H9 (cell line): ENCODE measurements around the gene RHOJ. TPM values are rescaled to one million over a fixed set of nuclear protein-coding genes. Genes with fewer than 3 reads are reported as not detected.

Source experiments
- DNase-seq: peaks from one replicate; pipeline ENCODE4 v3.0.0-alpha.2; 2017
- H2AFZ ChIP-seq: one replicate; pipeline ENCODE4 v1.6.1; 2013; ENCODE audit warnings: mild to moderate bottlenecking, low read length, control low read depth, moderate library complexity
- H2AK5ac ChIP-seq: 2 replicates; pipeline ENCODE4 v1.6.1; 2013; ENCODE audit warnings: low read length, control low read depth, mixed read lengths; ENCODE audit not compliant: insufficient read length
- H2BK120ac ChIP-seq: one replicate; pipeline ENCODE4 v1.6.1; 2013; ENCODE audit warnings: low read depth, mild to moderate bottlenecking, low read length, control low read depth, inconsistent platforms; ENCODE audit not compliant: poor library complexity, severe bottlenecking
- H2BK12ac ChIP-seq: 2 replicates; pipeline ENCODE4 v1.6.1; 2013; ENCODE audit warnings: low read length, control low read depth, mixed read lengths, low read depth; ENCODE audit not compliant: insufficient read length
- H2BK15ac ChIP-seq: 2 replicates; pipeline ENCODE4 v1.6.1; 2013; ENCODE audit warnings: low read depth, low read length, control low read depth
- H2BK20ac ChIP-seq: one replicate; pipeline ENCODE4 v1.6.1; 2013; ENCODE audit warnings: low read depth, mild to moderate bottlenecking, low read length, control low read depth, inconsistent platforms; ENCODE audit not compliant: poor library complexity, severe bottlenecking
- H2BK5ac ChIP-seq: 2 replicates; pipeline ENCODE4 v1.6.1; 2013; ENCODE audit warnings: low read length, control low read depth, mixed read lengths; ENCODE audit not compliant: insufficient read length
- H3K14ac ChIP-seq: 2 replicates; pipeline ENCODE4 v1.6.1; 2013; ENCODE audit warnings: low read length, control low read depth; ENCODE audit not compliant: insufficient read depth
- H3K18ac ChIP-seq: 2 replicates; pipeline ENCODE4 v1.6.1; 2013; ENCODE audit warnings: low read depth, mild to moderate bottlenecking, mixed read lengths, low read length, control low read depth; ENCODE audit not compliant: insufficient read length
- H3K23ac ChIP-seq: 2 replicates; pipeline ENCODE4 v1.6.1; 2013; ENCODE audit warnings: low read length, control low read depth, mixed read lengths, low read depth; ENCODE audit not compliant: insufficient read length
- H3K23me2 ChIP-seq: 2 replicates; pipeline ENCODE4 v1.6.1; 2013; ENCODE audit warnings: low read depth, mild to moderate bottlenecking, mixed read lengths, low read length, control low read depth; ENCODE audit not compliant: insufficient read length, poor library complexity, severe bottlenecking
- H3K27ac ChIP-seq: 2 replicates; pipeline ENCODE4 v1.5.1; 2013; ENCODE audit warnings: low read length, control low read depth, mixed read lengths, low read depth; ENCODE audit not compliant: insufficient read length
- H3K27me3 ChIP-seq: 2 replicates; pipeline ENCODE4 v1.6.1; 2013; ENCODE audit warnings: low read length, control low read depth, inconsistent platforms; ENCODE audit not compliant: insufficient read depth
- H3K4ac ChIP-seq: 2 replicates; pipeline ENCODE4 v1.6.1; 2013; ENCODE audit warnings: low read depth, mild to moderate bottlenecking, control low read depth, inconsistent platforms, low read length, moderate library complexity
- H3K4me1 ChIP-seq: 2 replicates; pipeline ENCODE4 v1.6.1; 2013; ENCODE audit warnings: low read length, control low read depth, inconsistent platforms; ENCODE audit not compliant: insufficient read depth
- H3K4me2 ChIP-seq: 2 replicates; pipeline ENCODE4 v1.6.1; 2013; ENCODE audit warnings: low read length, control low read depth, mixed read lengths; ENCODE audit not compliant: insufficient read length, insufficient read depth
- H3K56ac ChIP-seq: 2 replicates; pipeline ENCODE4 v1.6.1; 2013; ENCODE audit warnings: low read depth, mild to moderate bottlenecking, mixed read lengths, low read length, control low read depth; ENCODE audit not compliant: insufficient read length
- H3K79me1 ChIP-seq: 2 replicates; pipeline ENCODE4 v1.6.1; 2013; ENCODE audit warnings: low read depth, mild to moderate bottlenecking, moderate library complexity, low read length, control low read depth, inconsistent platforms; ENCODE audit not compliant: insufficient read depth, poor library complexity, severe bottlenecking
- H3K79me2 ChIP-seq: 2 replicates; pipeline ENCODE4 v1.6.1; 2013; ENCODE audit warnings: low read length, control low read depth, inconsistent platforms; ENCODE audit not compliant: insufficient read depth
- H3K9ac ChIP-seq: 2 replicates; pipeline ENCODE4 v1.6.1; 2013; ENCODE audit warnings: low read length, control low read depth, mixed read lengths; ENCODE audit not compliant: insufficient read length; ENCODE audit errors: extremely low read depth
- H3K9me3 ChIP-seq: one replicate; pipeline ENCODE4 v1.6.1; 2013; ENCODE audit warnings: low read depth, low read length, inconsistent platforms; ENCODE audit not compliant: control insufficient read depth
- H3T11ph ChIP-seq: one replicate; pipeline ENCODE4 v1.6.1; 2013; ENCODE audit warnings: mild to moderate bottlenecking, low read length, control low read depth, inconsistent platforms
- H4K20me1 ChIP-seq: one replicate; pipeline ENCODE4 v1.6.1; 2013; ENCODE audit not compliant: control insufficient read depth, insufficient read length, insufficient read depth
- H4K5ac ChIP-seq: 2 replicates; pipeline ENCODE4 v1.6.1; 2013; ENCODE audit warnings: low read depth, mild to moderate bottlenecking, mixed read lengths, low read length, control low read depth; ENCODE audit not compliant: insufficient read length
- H4K8ac ChIP-seq: replicated peaks from 2 replicates; pipeline ENCODE4 v1.6.1; 2013; ENCODE audit warnings: low read length, control low read depth, mixed read lengths, low read depth; ENCODE audit not compliant: insufficient read length
- H4K91ac ChIP-seq: 2 replicates; pipeline ENCODE4 v1.6.1; 2013; ENCODE audit warnings: low read depth, mild to moderate bottlenecking, moderate library complexity, mixed read lengths, low read length, control low read depth; ENCODE audit not compliant: insufficient read length
- H3K27ac Mint-ChIP-seq, 3 experiments: 2 replicates in 2 of 3; 3 replicates in 1 of 3; pipeline ENCODE4 v1.8.0; 2020 to 2021; ENCODE audit warnings: mixed read lengths in 3 of 3, mild to moderate bottlenecking in 1 of 3, moderate library complexity in 1 of 3
- H3K27me3 Mint-ChIP-seq: 2 replicates; pipeline ENCODE4 v1.8.0; 2021; ENCODE audit warnings: low read depth, mild to moderate bottlenecking, moderate library complexity, mixed read lengths
- H3K36me3 Mint-ChIP-seq, 3 experiments: 2 replicates in 2 of 3; 3 replicates in 1 of 3; pipeline ENCODE4 v1.8.0; 2020 to 2021; ENCODE audit warnings: low read depth in 3 of 3, mixed read lengths in 3 of 3; ENCODE audit not compliant: insufficient read depth in 1 of 3
- H3K4me1 Mint-ChIP-seq, 2 experiments: 2 replicates each; pipeline ENCODE4 v1.8.0; 2020; ENCODE audit warnings: mixed read lengths in 2 of 2
- H3K4me3 Mint-ChIP-seq, 2 experiments: 2 replicates in 1 of 2; 3 replicates in 1 of 2; pipeline ENCODE4 v1.8.0; 2020 to 2021; ENCODE audit warnings: mild to moderate bottlenecking in 2 of 2, mixed read lengths in 2 of 2, moderate library complexity in 1 of 2
- H3K9me3 Mint-ChIP-seq, 2 experiments: 2 replicates in 1 of 2; 3 replicates in 1 of 2; pipeline ENCODE4 v1.8.0; 2020; ENCODE audit warnings: mild to moderate bottlenecking in 2 of 2, mixed read lengths in 2 of 2, moderate library complexity in 1 of 2
- WGBS: extraction: QIAGEN DNeasy Blood & Tissue Kit; methylation state at CpG from one replicate; pipeline ENCODE4 v1.1.7; 2013; ENCODE audit warnings: missing lambda C conversion rate, low lambda C conversion rate, mixed read lengths; ENCODE audit not compliant: insufficient read length; ENCODE audit errors: extremely low coverage; 5-methylcytosine and 5-hydroxymethylcytosine counted together
- total RNA-seq: library from RNA; stranded (reverse); gene quantifications from 2 replicates; pipeline ENCODE4 v1.2.1, GENCODE V29; 2021
- TF ChIP-seq, protein P1 (sequence below): fragments of 200-600 bp; sonication (generic); conservative IDR thresholded peaks from 3 replicates; pipeline ENCODE4 v1.8.0; 2021; ENCODE audit warnings: antibody characterized with exemption, mild to moderate bottlenecking

Gene RHOJ
- total RNA-seq, 1 experiment from 2014 or later: not detected

GRCh38 chr14:63249092-63249491 is 44.8 kb downstream of the RHOJ start:
- Histone ChIP-seq H3K56ac (no peak overlapping the region), H2BK20ac (no peak overlapping the region), H3K23ac (no peak overlapping the region), H3K23me2 (no peaks in the 10 kb centered on the region), H3K27ac (no peak overlapping the region), H3K18ac (no peak overlapping the region), H2AFZ (no peak overlapping the region), H2BK120ac (no peak overlapping the region), H2BK5ac (no peak overlapping the region), H4K91ac (no peak overlapping the region), H3K79me2 (no peaks in the 10 kb centered on the region), H3K4ac (no peak overlapping the region), H4K20me1 (no peaks in the 10 kb centered on the region), H3K9me3 (no peaks in the 10 kb centered on the region), H3K4me1 (no peaks in the 10 kb centered on the region), H3K14ac (no peak overlapping the region), H3K4me2 (no peak overlapping the region), H4K5ac (no peak overlapping the region), H2BK12ac (no peak overlapping the region), H3T11ph (no peak overlapping the region), H3K79me1 (no peaks in the 10 kb centered on the region), H2AK5ac (no peak overlapping the region), H3K27me3 (no peaks in the 10 kb centered on the region), H2BK15ac (no peak overlapping the region), H4K8ac (no peak overlapping the region), H3K9ac (no peak overlapping the region)
- no CpG with 5 or more reads among the region's 2 CpGs for WGBS
- Mint-ChIP-seq H3K4me1 (no peaks in the 10 kb centered on the region), H3K9me3 (no peaks in the 10 kb centered on the region; a peak in 1 of 5 replicates), H3K36me3 (no peaks in the 10 kb centered on the region; a peak in 1 of 7 replicates), H3K27me3 (no peaks in the 10 kb centered on the region), H3K27ac (no peak overlapping the region), H3K4me3 (no peak overlapping the region)
- no peak for DNase-seq
- TF ChIP-seq, protein P1, sequence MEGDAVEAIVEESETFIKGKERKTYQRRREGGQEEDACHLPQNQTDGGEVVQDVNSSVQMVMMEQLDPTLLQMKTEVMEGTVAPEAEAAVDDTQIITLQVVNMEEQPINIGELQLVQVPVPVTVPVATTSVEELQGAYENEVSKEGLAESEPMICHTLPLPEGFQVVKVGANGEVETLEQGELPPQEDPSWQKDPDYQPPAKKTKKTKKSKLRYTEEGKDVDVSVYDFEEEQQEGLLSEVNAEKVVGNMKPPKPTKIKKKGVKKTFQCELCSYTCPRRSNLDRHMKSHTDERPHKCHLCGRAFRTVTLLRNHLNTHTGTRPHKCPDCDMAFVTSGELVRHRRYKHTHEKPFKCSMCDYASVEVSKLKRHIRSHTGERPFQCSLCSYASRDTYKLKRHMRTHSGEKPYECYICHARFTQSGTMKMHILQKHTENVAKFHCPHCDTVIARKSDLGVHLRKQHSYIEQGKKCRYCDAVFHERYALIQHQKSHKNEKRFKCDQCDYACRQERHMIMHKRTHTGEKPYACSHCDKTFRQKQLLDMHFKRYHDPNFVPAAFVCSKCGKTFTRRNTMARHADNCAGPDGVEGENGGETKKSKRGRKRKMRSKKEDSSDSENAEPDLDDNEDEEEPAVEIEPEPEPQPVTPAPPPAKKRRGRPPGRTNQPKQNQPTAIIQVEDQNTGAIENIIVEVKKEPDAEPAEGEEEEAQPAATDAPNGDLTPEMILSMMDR: no peak
